AG04450 (cell line): Measurements from ENCODE around the gene NRG2. TPM values are rescaled to one million over a fixed set of nuclear protein-coding genes. Genes with fewer than 3 reads are reported as not detected.

Experiments
- CTCF ChIA-PET: fragments of 300-600, 350-600 bp; formaldehyde crosslinking; extraction: SDS; loops from one replicate; lab custom pipeline; 2022; ENCODE audit warnings: antibody characterized with exemption, inconsistent platforms; lab: Charles Lee
- POLR2A ChIA-PET: fragments of 350-600 bp; formaldehyde crosslinking; extraction: SDS; loops from one replicate; lab custom pipeline; 2021; ENCODE audit warnings: antibody characterized with exemption, inconsistent platforms; lab: Yijun Ruan, JAX
- DNase-seq: peaks from one replicate; pipeline ENCODE4 v3.0.0-alpha.2; 2011; ENCODE audit warnings: low read depth, low spot score
- H3K27ac ChIP-seq: one replicate; pipeline ENCODE4 v1.5.1; 2012; ENCODE audit warnings: low read depth, low read length, control low read depth
- H3K27me3 ChIP-seq: one replicate; pipeline ENCODE4 v1.6.0; 2012; ENCODE audit warnings: low read length; ENCODE audit not compliant: control insufficient read depth, insufficient read depth
- H3K4me3 ChIP-seq: 2 replicates; pipeline ENCODE4 v1.5.1; 2011; ENCODE audit warnings: mild to moderate bottlenecking, low read depth, low read length, control low read depth
- H3K9me3 ChIP-seq: 2 replicates; pipeline ENCODE4 v1.5.1; 2012; ENCODE audit warnings: low read length; ENCODE audit not compliant: control insufficient read depth, insufficient read depth
- polyA plus RNA-seq: library from polyadenylated mRNA; depleted of rRNA; stranded (reverse); fragments of >200 nt; gene quantifications from 2 replicates; pipeline ENCODE4 v1.2.3, GENCODE V29; 2011
- TF ChIP-seq, protein P1 (sequence below): IDR thresholded peaks from 2 replicates; pipeline ENCODE4 v1.5.1; 2011; ENCODE audit warnings: low read depth, low read length, control low read depth, inconsistent platforms

NRG2 gene
- polyA plus RNA-seq, 1 experiment = 0.02 TPM

GRCh38 chr5:139855451-139855850, 187.6 kb downstream of the NRG2 start:
- no peaks in the 10 kb centered on the region; the same call in 1 of the 2 replicates for H3K9me3 ChIP-seq
- DNase-seq = no peak
- H3K27ac ChIP-seq = no peak overlapping the region
- H3K4me3 ChIP-seq = no peak overlapping the region
- POLR2A ChIA-PET = no interaction called here
- TF ChIP-seq, protein P1, sequence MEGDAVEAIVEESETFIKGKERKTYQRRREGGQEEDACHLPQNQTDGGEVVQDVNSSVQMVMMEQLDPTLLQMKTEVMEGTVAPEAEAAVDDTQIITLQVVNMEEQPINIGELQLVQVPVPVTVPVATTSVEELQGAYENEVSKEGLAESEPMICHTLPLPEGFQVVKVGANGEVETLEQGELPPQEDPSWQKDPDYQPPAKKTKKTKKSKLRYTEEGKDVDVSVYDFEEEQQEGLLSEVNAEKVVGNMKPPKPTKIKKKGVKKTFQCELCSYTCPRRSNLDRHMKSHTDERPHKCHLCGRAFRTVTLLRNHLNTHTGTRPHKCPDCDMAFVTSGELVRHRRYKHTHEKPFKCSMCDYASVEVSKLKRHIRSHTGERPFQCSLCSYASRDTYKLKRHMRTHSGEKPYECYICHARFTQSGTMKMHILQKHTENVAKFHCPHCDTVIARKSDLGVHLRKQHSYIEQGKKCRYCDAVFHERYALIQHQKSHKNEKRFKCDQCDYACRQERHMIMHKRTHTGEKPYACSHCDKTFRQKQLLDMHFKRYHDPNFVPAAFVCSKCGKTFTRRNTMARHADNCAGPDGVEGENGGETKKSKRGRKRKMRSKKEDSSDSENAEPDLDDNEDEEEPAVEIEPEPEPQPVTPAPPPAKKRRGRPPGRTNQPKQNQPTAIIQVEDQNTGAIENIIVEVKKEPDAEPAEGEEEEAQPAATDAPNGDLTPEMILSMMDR = no peak
- CTCF ChIA-PET = interaction anchor here (0.6 to 1.3 kb wide), 2 partner anchors 9 to 1556 kb away, joined by 3 to 5 read pairs; no protein-coding TSS in a partner anchor
- peaks cover 45% of the 10 kb centered on the region for H3K27me3 ChIP-seq

DNA sequence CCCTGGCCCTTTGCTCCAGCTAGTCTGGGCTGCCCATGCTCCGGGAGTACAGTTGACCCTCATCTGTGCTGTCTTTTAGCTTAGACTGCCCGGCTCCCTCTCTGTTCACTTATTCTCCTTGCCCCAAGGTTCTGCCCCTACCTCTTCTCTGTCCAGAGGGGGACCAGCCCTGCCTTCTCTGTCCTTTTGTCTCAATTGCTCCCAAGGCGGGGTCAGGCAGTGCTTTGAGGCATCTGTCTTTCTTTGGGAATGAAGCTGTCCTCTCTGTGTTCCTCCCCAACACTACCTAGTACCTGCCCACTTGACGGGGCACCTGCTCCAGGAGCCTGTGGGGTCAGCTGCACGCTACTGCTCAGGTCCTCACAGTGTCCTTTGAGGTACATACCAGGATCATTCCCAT, 188.1 kb downstream of the NRG2 start:
- Histone ChIP-seq H3K9me3 (no peaks in the 10 kb centered on the region; the same call in 1 of the 2 replicates), H3K4me3 (no peak overlapping the region), H3K27me3 (peaks cover 50% of the 10 kb centered on the region), H3K27ac (no peak overlapping the region)
- ChIA-PET CTCF (interaction anchor here (0.6 to 1.3 kb wide), 2 partner anchors 9 to 1555 kb away, joined by 3 to 5 read pairs; no protein-coding TSS in a partner anchor), POLR2A (no interaction called here)
- DNase-seq = no peak
- TF ChIP-seq, protein P1 = no peak

GRCh38 chr5:139854029-139854605, 189.0 kb downstream of the NRG2 start:
- TF ChIP-seq, protein P1 = no peak
- CTCF ChIA-PET = interaction anchor here (0.5 kb wide), 1 partner anchor 10 kb away, joined by 4 read pairs; no protein-coding TSS in a partner anchor
- Histone ChIP-seq H3K27ac (no peak overlapping the region), H3K27me3 (peaks cover 58% of the 10 kb centered on the region), H3K4me3 (no peak overlapping the region), H3K9me3 (no peaks in the 10 kb centered on the region; the same call in 1 of the 2 replicates)
- POLR2A ChIA-PET = no interaction called here
- no peak for DNase-seq

DNA sequence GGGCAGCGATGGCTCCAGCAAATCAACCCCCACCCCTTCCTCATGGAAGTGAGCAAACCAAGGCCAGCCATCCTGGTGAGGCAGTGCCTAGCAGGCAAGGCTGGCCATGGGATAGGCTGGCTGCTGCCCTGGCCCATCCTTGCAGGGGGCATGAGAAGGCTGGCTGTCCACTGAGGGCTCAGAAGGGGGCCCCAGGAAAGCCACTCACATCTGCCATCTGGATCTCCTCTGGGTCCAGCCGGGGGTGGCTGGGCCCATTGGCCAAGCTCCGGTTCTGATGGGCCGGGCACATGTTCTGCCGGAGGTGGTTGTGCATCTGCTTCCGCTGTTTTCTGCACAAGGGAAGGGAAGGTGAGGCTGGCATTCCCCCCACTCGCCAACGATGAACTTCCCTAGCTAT, 190.4 kb downstream of the NRG2 start:
- TF ChIP-seq, protein P1 = no peak
- no peak for DNase-seq
- no peak overlapping the region for H3K4me3 ChIP-seq
- POLR2A ChIA-PET = no interaction called here
- H3K9me3 ChIP-seq = no peaks in the 10 kb centered on the region; the same call in 1 of the 2 replicates
- peaks cover 58% of the 10 kb centered on the region for H3K27me3 ChIP-seq
- no peak overlapping the region for H3K27ac ChIP-seq
- CTCF ChIA-PET = no interaction called here

GRCh38 chr5:139851558-139851957, 191.5 kb downstream of the NRG2 start:
- ChIA-PET CTCF (no interaction called here), POLR2A (no interaction called here)
- no peak for DNase-seq
- Histone ChIP-seq H3K27me3 (peaks cover 50% of the 10 kb centered on the region), H3K9me3 (no peaks in the 10 kb centered on the region; the same call in 1 of the 2 replicates), H3K4me3 (no peak overlapping the region), H3K27ac (no peak overlapping the region)
- TF ChIP-seq, protein P1 = no peak
